Activated naive CD8-positive, alpha-beta T cell treated with anti-CD3 and anti-CD28 coated beads for 36 hours (primary cell): ENCODE results near the gene CCDC198. TPM values are rescaled to one million over a fixed set of nuclear protein-coding genes. Genes with fewer than 3 reads are reported as not detected.

Source experiments
- total RNA-seq, 2 experiments: library from RNA; stranded (reverse); gene quantifications; one replicate each; pipeline ENCODE4 v1.2.3, GENCODE V29; 2021

CCDC198 gene
- total RNA-seq, 2 experiments from 2014 or later, result not detected

Other genes with a start within 250 kb of the CCDC198 start
- gene EXOC5, start 225.0 kb downstream of the CCDC198 start, total RNA-seq, result 10 to 100 TPM; 78.0 to 81.8 TPM
- gene AP5M1, start 224.9 kb downstream of the CCDC198 start, total RNA-seq, result 10 to 100 TPM; 36.9 to 44.5 TPM
- gene NAA30, start 103.3 kb downstream of the CCDC198 start, total RNA-seq, result 10 to 100 TPM; 18.8 to 20.0 TPM